ENCODE results near the gene KPNA1. TPM values are rescaled to one million over a fixed set of nuclear protein-coding genes. Genes with fewer than 3 reads are reported as not detected.
A peak's percentile ranks its signal among the peaks of the same experiment; 100 is the strongest.
"Not testable (repeated sequence)": the region's sequence is repeated elsewhere in the genome, so short reads cannot be mapped to it uniquely, and the experiment has no call there.

Gene KPNA1
- total RNA-seq, 2 donors from 2014 or later = 40.3 to 89.5 TPM

- ATAC-seq (no peak), DNase-seq (ENCODE audit: low spot score in 2 of 2) (no peak)
- H3K9me3 Mint-ChIP-seq = no peaks in the 10 kb centered on the region
- peak overlapping the region in 1 of 2 donors; percentile 75 for H3K27ac Mint-ChIP-seq
- peaks cover 5 to 6% of the 10 kb centered on the region in 2 donors for H3K36me3 Mint-ChIP-seq
Observed at GRCh38 chr3:122462406-122462805, 52.3 kb downstream of the KPNA1 start.

- Mint-ChIP-seq H3K9me3 (no peaks in the 10 kb centered on the region), H3K36me3 (peaks cover 0 to 6% of the 10 kb centered on the region in 2 donors), H3K27ac (peak overlapping the region in 1 of 2 donors; percentile 75)
- ATAC-seq = no peak
- no peak for DNase-seq (ENCODE audit: low spot score in 2 of 2)
Observed at GRCh38 chr3:122461806-122462205, 52.9 kb downstream of the KPNA1 start.

- Mint-ChIP-seq H3K36me3 (peaks cover 0 to 6% of the 10 kb centered on the region in 2 donors), H3K27ac (no peak overlapping the region)
Observed at GRCh38 chr3:122458992-122459391, 55.7 kb downstream of the KPNA1 start.

GRCh38 chr3:122457706-122458105 is 57.0 kb downstream of the KPNA1 start:
- no peak for DNase-seq (ENCODE audit: low spot score in 2 of 2)
- ATAC-seq = no peak
- no peak overlapping the region for H3K27ac Mint-ChIP-seq
- peaks cover 0 to 6% of the 10 kb centered on the region in 2 donors for H3K36me3 Mint-ChIP-seq
- H3K9me3 Mint-ChIP-seq = no peaks in the 10 kb centered on the region

More at GRCh38 chr3:122458992-122459391, 55.7 kb downstream of the KPNA1 start:
- DNase-seq (ENCODE audit: low spot score in 2 of 2) (no peak), ATAC-seq (no peak)
- H3K9me3 Mint-ChIP-seq = no peaks in the 10 kb centered on the region

- Mint-ChIP-seq H3K9me3 (no peaks in the 10 kb centered on the region), H3K36me3 (no peaks in the 10 kb centered on the region), H3K27ac (no peak overlapping the region)
- DNase-seq (ENCODE audit: low spot score in 2 of 2) (no peak), ATAC-seq (no peak)
Observed at GRCh38 chr3:122456074-122456473, 58.7 kb downstream of the KPNA1 start.

- DNase-seq (ENCODE audit: low spot score in 2 of 2) (no peak), ATAC-seq (no peak)
- Mint-ChIP-seq H3K27ac (no peak overlapping the region), H3K36me3 (peaks cover 32 to 33% of the 10 kb centered on the region in 2 donors), H3K9me3 (peaks cover 0 to 6% of the 10 kb centered on the region in 2 donors)
Observed at GRCh38 chr3:122451371-122451770, 63.4 kb downstream of the KPNA1 start.

GRCh38 chr3:122448218-122448617 is 66.5 kb downstream of the KPNA1 start:
- H3K36me3 Mint-ChIP-seq = peaks cover 58 to 61% of the 10 kb centered on the region in 2 donors
- H3K9me3 Mint-ChIP-seq = peaks cover 4 to 11% of the 10 kb centered on the region in 2 donors
- H3K27ac Mint-ChIP-seq; DNase-seq (ENCODE audit: low spot score in 2 of 2); ATAC-seq: not testable (repeated sequence)

- not testable (repeated sequence) for DNase-seq (ENCODE audit: low spot score in 2 of 2); ATAC-seq
- Mint-ChIP-seq H3K9me3 (peaks cover 4 to 11% of the 10 kb centered on the region in 2 donors), H3K27ac (peak overlapping the region; percentile 53 to 79), H3K36me3 (peaks cover 60 to 64% of the 10 kb centered on the region in 2 donors)
Observed at GRCh38 chr3:122444491-122444887, 70.2 kb downstream of the KPNA1 start.

GRCh38 chr3:122443762-122444490 is 70.8 kb downstream of the KPNA1 start:
- Mint-ChIP-seq H3K36me3 (peaks cover 55 to 61% of the 10 kb centered on the region in 2 donors), H3K27ac (peak overlapping the region in 1 of 2 donors; percentile 53)
- not testable (repeated sequence) for H3K9me3 Mint-ChIP-seq; ATAC-seq; DNase-seq (ENCODE audit: low spot score in 2 of 2)

- ATAC-seq = no peak
- H3K36me3 Mint-ChIP-seq = peaks cover 50 to 59% of the 10 kb centered on the region in 2 donors
- DNase-seq (ENCODE audit: low spot score in 2 of 2) = no peak
- H3K27ac Mint-ChIP-seq = no peak overlapping the region
- peaks cover 4 to 7% of the 10 kb centered on the region in 2 donors for H3K9me3 Mint-ChIP-seq
Observed at GRCh38 chr3:122443090-122443489, 71.6 kb downstream of the KPNA1 start.

- Mint-ChIP-seq H3K27ac (peak overlapping the region in 1 of 2 donors; percentile 32), H3K36me3 (peaks cover 34 to 38% of the 10 kb centered on the region in 2 donors), H3K9me3 (no peaks in the 10 kb centered on the region)
- ATAC-seq (no peak), DNase-seq (ENCODE audit: low spot score in 2 of 2) (no peak)
Observed at GRCh38 chr3:122435950-122436349, 78.8 kb downstream of the KPNA1 start.

GRCh38 chr3:122430371-122430770 is 84.4 kb downstream of the KPNA1 start:
- H3K9me3 Mint-ChIP-seq = no peaks in the 10 kb centered on the region
- H3K36me3 Mint-ChIP-seq = peaks cover 17 to 53% of the 10 kb centered on the region in 2 donors
- ATAC-seq (no peak), DNase-seq (ENCODE audit: low spot score in 2 of 2) (no peak)
- no peak overlapping the region for H3K27ac Mint-ChIP-seq

- Mint-ChIP-seq H3K27ac (peak overlapping the region; percentile 31 to 96), H3K36me3 (peaks cover 18 to 58% of the 10 kb centered on the region in 2 donors), H3K9me3 (no peaks in the 10 kb centered on the region)
- ATAC-seq (peak; percentile 74 to 95), DNase-seq (ENCODE audit: low spot score in 2 of 2) (no peak)
Observed at GRCh38 chr3:122427857-122428471, 86.8 kb downstream of the KPNA1 start.

GRCh38 chr3:122421836-122422235 is 92.9 kb downstream of the KPNA1 start:
- no peak for DNase-seq (ENCODE audit: low spot score in 2 of 2)
- Mint-ChIP-seq H3K9me3 (no peaks in the 10 kb centered on the region), H3K27ac (no peak overlapping the region), H3K36me3 (peaks cover 11 to 25% of the 10 kb centered on the region in 2 donors)
- no peak for ATAC-seq

GRCh38 chr3:122421101-122421500 is 93.6 kb downstream of the KPNA1 start:
- no peak overlapping the region for H3K27ac Mint-ChIP-seq
- ATAC-seq (no peak), DNase-seq (ENCODE audit: low spot score in 2 of 2) (no peak)
- H3K9me3 Mint-ChIP-seq = no peaks in the 10 kb centered on the region
- peaks cover 17 to 24% of the 10 kb centered on the region in 2 donors for H3K36me3 Mint-ChIP-seq

- H3K36me3 Mint-ChIP-seq = peaks cover 25% of the 10 kb centered on the region in 2 donors
Observed at GRCh38 chr3:122416966-122417365, 97.8 kb downstream of the KPNA1 start.

More at GRCh38 chr3:122416966-122417365, 97.8 kb downstream of the KPNA1 start:
- peak overlapping the region; percentile 96 to 98 for H3K27ac Mint-ChIP-seq
- DNase-seq (ENCODE audit: low spot score in 2 of 2) = no peak
- no peak for ATAC-seq
- no peaks in the 10 kb centered on the region for H3K9me3 Mint-ChIP-seq

Data from activated naive CD4-positive, alpha-beta T cell treated with anti-CD3 and anti-CD28 coated beads, Interleukin-2, amount 50 U/mL, for 72 hours (primary cell).